Karpas-422 (cell line): ENCODE results near the gene ANP32B. TPM values are rescaled to one million over a fixed set of nuclear protein-coding genes. Genes with fewer than 3 reads are reported as not detected.
A peak's percentile ranks its signal among the peaks of the same experiment; 100 is the strongest.

Source experiments
- DNase-seq: peaks from one replicate; pipeline ENCODE4 v3.0.0-alpha.2; 2015
- H2AFZ ChIP-seq: fragments of 200-600 bp; sonication (generic); 2 replicates; pipeline ENCODE4 v1.6.1; 2014; ENCODE audit warnings: antibody characterized with exemption, low read length, mixed read lengths
- H3K27ac ChIP-seq: fragments of 200-600 bp; sonication (generic); 2 replicates; pipeline ENCODE4 v1.5.1; 2014; ENCODE audit warnings: mild to moderate bottlenecking, low read length, moderate library complexity
- H3K27me3 ChIP-seq: fragments of 200-600 bp; sonication (generic); 2 replicates; pipeline ENCODE4 v1.6.1; 2014; ENCODE audit warnings: low read length, mixed read lengths
- H3K36me3 ChIP-seq: fragments of 200-600 bp; sonication (generic); 2 replicates; pipeline ENCODE4 v1.6.1; 2014; ENCODE audit warnings: low read length, mixed read lengths; ENCODE audit not compliant: insufficient read depth
- H3K4me1 ChIP-seq: fragments of 200-600 bp; sonication (generic); 2 replicates; pipeline ENCODE4 v1.6.1; 2014; ENCODE audit warnings: mild to moderate bottlenecking, low read length, mixed read lengths
- H3K4me2 ChIP-seq: fragments of 200-600 bp; sonication (generic); 2 replicates; pipeline ENCODE4 v1.6.1; 2014; ENCODE audit warnings: low read length, low read depth, mild to moderate bottlenecking; ENCODE audit not compliant: poor library complexity, severe bottlenecking
- H3K4me3 ChIP-seq: fragments of 200-600 bp; sonication (generic); 2 replicates; pipeline ENCODE4 v1.5.1; 2014; ENCODE audit warnings: mild to moderate bottlenecking, antibody characterized with exemption, low read length, mixed read lengths
- H3K79me2 ChIP-seq: fragments of 200-600 bp; sonication (generic); 2 replicates; pipeline ENCODE4 v1.6.1; 2014; ENCODE audit warnings: mild to moderate bottlenecking, low read length, mixed read lengths
- H3K9ac ChIP-seq: fragments of 200-600 bp; sonication (generic); 2 replicates; pipeline ENCODE4 v1.6.0; 2014; ENCODE audit warnings: low read length
- H3K9me2 ChIP-seq: fragments of 200-600 bp; sonication (generic), shearing (Covaris generic); replicated peaks from 2 replicates; pipeline ENCODE4 v1.6.0; 2014; ENCODE audit warnings: mild to moderate bottlenecking, low read length, moderate library complexity; ENCODE audit not compliant: insufficient read depth
- H3K9me3 ChIP-seq: fragments of 300-700, 200-600 bp; sonication (generic); 2 replicates; pipeline ENCODE4 v1.6.1; 2014; ENCODE audit warnings: low read length, mixed read lengths
- H4K20me1 ChIP-seq: fragments of 200-600 bp; sonication (generic); 2 replicates; pipeline ENCODE4 v1.6.1; 2014; ENCODE audit warnings: mild to moderate bottlenecking, antibody characterized with exemption, low read length, low read depth; ENCODE audit not compliant: insufficient read depth
- total RNA-seq: library from RNA; depleted of rRNA; stranded (reverse); fragments of >200 nt; shearing (Covaris generic); gene quantifications from 2 replicates; pipeline ENCODE4 v1.2.3, GENCODE V29; 2014; ENCODE audit warnings: low replicate concordance

Gene ANP32B
- total RNA-seq, 1 experiment from 2014 or later: 29.1 TPM

DNA sequence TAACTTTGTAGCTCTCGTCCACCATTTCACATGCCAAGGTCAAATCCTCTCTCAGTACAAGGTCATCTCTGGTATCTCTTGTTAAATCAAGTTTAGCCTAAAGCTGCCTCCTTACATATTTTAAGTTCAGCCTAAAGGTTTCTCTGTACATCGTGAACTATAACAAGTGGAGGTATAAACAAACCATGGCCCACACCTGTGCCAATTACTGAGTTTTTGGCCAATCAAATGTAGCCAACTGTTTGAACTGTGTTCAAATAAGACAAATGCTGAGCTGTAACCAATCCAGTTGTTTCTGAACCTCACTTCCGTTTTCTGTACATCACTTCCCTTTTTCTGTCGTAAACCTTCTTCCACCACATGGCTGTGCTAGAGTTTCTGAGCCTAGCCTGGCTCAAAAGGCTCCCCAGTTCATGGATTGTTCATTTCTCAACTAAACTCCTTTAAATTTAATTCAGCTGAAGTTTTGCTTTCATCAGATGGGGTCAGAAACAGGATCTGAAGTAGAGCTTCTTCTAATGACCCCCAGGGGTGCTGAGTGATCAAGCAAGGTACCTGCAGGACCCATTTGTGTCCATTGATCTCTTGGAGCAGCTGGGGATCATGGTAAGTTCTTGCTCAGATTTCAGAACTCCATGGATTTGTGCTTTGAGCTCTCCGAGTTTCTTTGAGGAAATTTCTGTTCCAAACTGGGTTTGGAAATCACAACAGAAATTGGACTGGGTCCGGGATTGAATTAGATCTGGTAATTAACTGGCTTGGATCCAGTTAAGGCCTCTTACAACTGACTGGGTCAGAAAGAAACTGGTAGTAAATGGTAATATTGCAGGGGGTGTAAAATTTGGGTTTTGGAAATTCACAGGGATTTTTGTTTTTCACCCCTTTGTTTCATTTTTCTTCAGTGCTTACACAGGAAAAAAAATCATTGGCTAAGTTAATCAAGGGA, 62.4 kb downstream of the ANP32B start:
- Histone ChIP-seq H3K9ac (peak overlapping the region; percentile 82), H3K4me1 (peaks cover 71% of the 10 kb centered on the region), H3K4me3 (peak overlapping the region; percentile 73), H2AFZ (no peak overlapping the region), H3K27ac (peak overlapping the region; percentile 92), H3K79me2 (peaks cover 47% of the 10 kb centered on the region), H3K9me2 (no peaks in the 10 kb centered on the region), H3K36me3 (peaks cover 21% of the 10 kb centered on the region), H3K27me3 (no peaks in the 10 kb centered on the region), H4K20me1 (peaks cover 8% of the 10 kb centered on the region), H3K4me2 (peak overlapping the region; percentile 81), H3K9me3 (no peaks in the 10 kb centered on the region)
- DNase-seq: peak; percentile 96

DNA sequence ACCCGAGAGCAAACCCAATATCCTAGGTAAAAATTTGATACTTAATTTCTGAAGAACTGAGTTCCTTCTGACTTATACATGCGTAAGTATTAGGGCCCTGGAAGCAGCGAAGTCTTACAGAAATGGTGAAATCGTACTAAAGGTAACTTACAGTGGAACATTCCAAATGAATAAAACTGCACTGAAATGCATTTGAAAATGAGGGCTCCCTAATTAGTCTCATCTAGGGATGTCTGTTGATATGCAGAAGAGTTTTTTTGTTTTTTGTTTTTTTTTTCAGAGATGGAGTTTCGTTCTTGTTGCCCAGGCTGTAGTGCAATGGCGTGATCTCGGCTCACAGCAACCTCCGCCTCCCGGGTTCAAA, 63.0 kb downstream of the ANP32B start:
- Histone ChIP-seq H3K4me2 (peak overlapping the region; percentile 81), H3K9ac (peak overlapping the region; percentile 82), H3K36me3 (peaks cover 21% of the 10 kb centered on the region), H3K9me2 (no peaks in the 10 kb centered on the region), H3K9me3 (no peaks in the 10 kb centered on the region), H4K20me1 (peaks cover 8% of the 10 kb centered on the region), H3K27ac (peak overlapping the region; percentile 92), H2AFZ (no peak overlapping the region), H3K4me1 (peaks cover 64% of the 10 kb centered on the region), H3K27me3 (no peaks in the 10 kb centered on the region), H3K79me2 (peaks cover 50% of the 10 kb centered on the region), H3K4me3 (peak overlapping the region; percentile 73)
- peak; percentile 60 for DNase-seq

DNA sequence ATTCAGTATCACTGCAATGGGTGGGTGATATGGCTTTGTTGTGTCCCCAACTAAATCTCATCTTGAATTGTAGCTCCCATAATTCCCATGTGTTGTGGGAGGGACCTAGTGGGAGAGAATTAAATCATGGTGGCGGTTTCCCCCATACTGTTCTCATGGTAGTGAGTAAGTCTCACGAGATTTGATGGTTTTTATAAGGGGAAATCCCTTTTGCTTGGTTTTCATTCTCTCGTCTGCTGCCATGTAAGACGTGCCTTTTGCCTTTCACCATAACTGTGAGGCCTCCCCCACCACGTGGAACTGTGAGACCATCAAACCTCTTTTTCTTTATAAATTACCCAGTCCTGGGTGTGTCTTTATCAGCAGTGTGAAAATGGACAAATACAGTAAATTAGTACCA, 63.9 kb downstream of the ANP32B start:
- H3K79me2 ChIP-seq: peaks cover 57% of the 10 kb centered on the region
- peak overlapping the region; percentile 81 for H3K4me2 ChIP-seq
- H3K9me3 ChIP-seq: no peaks in the 10 kb centered on the region
- peak overlapping the region; percentile 92 for H3K27ac ChIP-seq
- H3K36me3 ChIP-seq: peaks cover 26% of the 10 kb centered on the region
- no peaks in the 10 kb centered on the region for H3K27me3 ChIP-seq
- DNase-seq: peak; percentile 71
- no peak overlapping the region for H2AFZ ChIP-seq
- H3K9ac ChIP-seq: peak overlapping the region; percentile 82
- H3K4me3 ChIP-seq: peak overlapping the region; percentile 73
- no peaks in the 10 kb centered on the region for H3K9me2 ChIP-seq
- peaks cover 62% of the 10 kb centered on the region for H3K4me1 ChIP-seq
- H4K20me1 ChIP-seq: peaks cover 8% of the 10 kb centered on the region

- Histone ChIP-seq H2AFZ (no peak overlapping the region), H4K20me1 (peaks cover 14% of the 10 kb centered on the region), H3K27ac (peak overlapping the region; percentile 55), H3K27me3 (no peaks in the 10 kb centered on the region), H3K36me3 (peaks cover 27% of the 10 kb centered on the region), H3K9ac (no peak overlapping the region), H3K9me3 (no peaks in the 10 kb centered on the region), H3K9me2 (no peaks in the 10 kb centered on the region), H3K4me2 (peak overlapping the region; percentile 1), H3K4me3 (no peak overlapping the region), H3K79me2 (peaks cover 58% of the 10 kb centered on the region), H3K4me1 (peaks cover 47% of the 10 kb centered on the region)
- no peak for DNase-seq
These were observed 66.3 kb downstream of the ANP32B start for GRCh38 chr9:98049288-98050072.

- H3K4me3 ChIP-seq: no peak overlapping the region
- peaks cover 42% of the 10 kb centered on the region for H3K4me1 ChIP-seq
- peaks cover 14% of the 10 kb centered on the region for H4K20me1 ChIP-seq
- no peaks in the 10 kb centered on the region for H3K9me2 ChIP-seq
- no peaks in the 10 kb centered on the region for H3K27me3 ChIP-seq
- H3K9ac ChIP-seq: no peak overlapping the region
- DNase-seq: no peak
- peaks cover 58% of the 10 kb centered on the region for H3K79me2 ChIP-seq
- no peaks in the 10 kb centered on the region for H3K9me3 ChIP-seq
- H3K27ac ChIP-seq: peak overlapping the region; percentile 55; the same call in 1 of the 2 replicates
- H3K4me2 ChIP-seq: no peak overlapping the region
- peaks cover 27% of the 10 kb centered on the region for H3K36me3 ChIP-seq
- H2AFZ ChIP-seq: no peak overlapping the region
These were observed 67.2 kb downstream of the ANP32B start for GRCh38 chr9:98050351-98050750.

DNA sequence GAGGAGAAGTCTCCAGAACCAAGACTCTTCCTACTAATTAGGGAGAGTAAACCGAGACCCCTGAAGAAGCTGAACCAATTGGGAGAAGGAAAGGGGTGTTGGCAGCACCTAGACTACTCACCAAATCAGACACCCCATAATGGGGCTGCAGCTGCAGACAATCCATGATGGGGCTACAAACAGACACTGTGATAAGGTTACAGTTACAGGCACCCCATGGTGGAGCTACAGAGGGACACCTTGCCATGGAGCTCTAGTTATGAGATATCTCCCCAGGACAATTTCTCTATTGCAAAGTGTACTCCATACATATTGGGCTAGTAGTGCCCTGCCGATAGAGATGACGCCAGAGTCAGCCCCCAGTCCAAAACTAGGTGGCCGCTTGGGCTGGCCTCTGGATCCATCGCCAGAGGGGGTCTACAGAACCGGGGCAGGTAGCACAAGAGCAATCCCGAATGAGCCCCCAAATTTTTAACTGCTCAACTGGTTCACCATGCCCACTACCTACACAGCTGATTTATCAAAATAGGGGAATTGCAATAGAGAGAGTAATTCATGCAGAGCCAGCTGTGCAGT, 71.3 kb downstream of the ANP32B start:
- Histone ChIP-seq H4K20me1 (peaks cover 20% of the 10 kb centered on the region), H3K27ac (peak overlapping the region; percentile 65), H3K9me3 (no peaks in the 10 kb centered on the region), H3K4me2 (no peak overlapping the region), H3K4me3 (no peak overlapping the region), H3K27me3 (no peaks in the 10 kb centered on the region), H2AFZ (no peak overlapping the region), H3K36me3 (peaks cover 12% of the 10 kb centered on the region; the same call in 1 of the 2 replicates), H3K79me2 (peaks cover 50% of the 10 kb centered on the region), H3K9ac (no peak overlapping the region), H3K9me2 (no peaks in the 10 kb centered on the region), H3K4me1 (peaks cover 43% of the 10 kb centered on the region)
- peak; percentile 58 for DNase-seq

- Histone ChIP-seq H3K36me3 (peaks cover 10% of the 10 kb centered on the region; the same call in 1 of the 2 replicates), H3K9me2 (no peaks in the 10 kb centered on the region), H4K20me1 (peaks cover 13% of the 10 kb centered on the region; the same call in 1 of the 2 replicates), H3K9ac (peak within 1 kb of the TSS; percentile 90), H3K27me3 (no peaks in the 10 kb centered on the region), H3K4me1 (peaks cover 37% of the 10 kb centered on the region), H3K4me3 (peak within 1 kb of the TSS; percentile 97), H3K4me2 (peak within 1 kb of the TSS; percentile 82), H3K27ac (peak within 1 kb of the TSS; percentile 85), H3K9me3 (no peaks in the 10 kb centered on the region), H3K79me2 (peaks cover 48% of the 10 kb centered on the region), H2AFZ (no peak within 1 kb of the TSS)
- DNase-seq: peak; percentile 95
These were observed 73.4 kb downstream of the ANP32B start, which contains the start of gene NANS for GRCh38 chr9:98056269-98057137. TSS of gene NANS (plus strand) at chr9:98056732. CDS start at chr9:98056809, 77 bp downstream.
